Right atrium auricular region (tissue), 2 donors: ENCODE data around the gene LDB2. TPM values are rescaled to one million over a fixed set of nuclear protein-coding genes. Genes with fewer than 3 reads are reported as not detected.
A peak's percentile ranks its signal among the peaks of the same experiment; 100 is the strongest.

Experiments used
- DNase-seq: peaks from one replicate; pipeline ENCODE4 v3.0.0-alpha.2; 2019; ENCODE audit warnings: low spot score
- H3K27ac ChIP-seq, 2 donors: fragments of 200-600 bp; sonication (generic); 1 replicate in 1 of 2; 2 replicates in 1 of 2; pipeline ENCODE4 v1.5.1; 2016 to 2019
- H3K27me3 ChIP-seq, 2 donors: fragments of 200-600 bp; sonication (generic); one replicate each; pipeline versions ENCODE4 v1.5.1 to v1.6.0; 2017 to 2019
- H3K36me3 ChIP-seq: fragments of 200-600 bp; sonication (generic); one replicate; pipeline ENCODE4 v1.5.1; 2016
- H3K4me1 ChIP-seq, 2 donors: fragments of 200-600 bp; sonication (generic); one replicate each; pipeline versions ENCODE4 v1.5.1 to v1.6.0; 2017 to 2019
- H3K4me3 ChIP-seq, 2 donors: fragments of 200-600 bp; sonication (generic); 1 replicate in 1 of 2; 2 replicates in 1 of 2; pipeline ENCODE4 v1.5.1; 2017 to 2019; ENCODE audit warnings: mild to moderate bottlenecking in 1 of 2, moderate library complexity in 1 of 2
- H3K9me3 ChIP-seq, 2 donors: fragments of 200-600 bp; sonication (generic); one replicate each; pipeline ENCODE4 v1.5.1; 2019
- CTCF ChIP-seq, 2 donors: fragments of 200-600 bp; sonication (generic); IDR thresholded peaks; one replicate each; pipeline ENCODE4 v1.5.1; 2019; ENCODE audit warnings: antibody characterized with exemption in 2 of 2
- total RNA-seq, 2 donors: library from RNA; depleted of rRNA; stranded (reverse); fragments of >200 nt; gene quantifications; one replicate each; pipeline ENCODE4 v1.1.0, GENCODE V29; 2016

Gene LDB2
- total RNA-seq, 2 donors from 2014 or later, result 35.2 to 64.4 TPM

GRCh38 chr4:16521156-16521915 is 377.1 kb downstream of the LDB2 start:
- H3K27ac ChIP-seq, result no peak overlapping the region
- H3K4me1 ChIP-seq, result peaks cover 0 to 18% of the 10 kb centered on the region in 2 donors
- no peaks in the 10 kb centered on the region for H3K36me3 ChIP-seq
- H3K27me3 ChIP-seq, result no peaks in the 10 kb centered on the region
- no peaks in the 10 kb centered on the region for H3K9me3 ChIP-seq
- TF ChIP-seq CTCF (IDR thresholded peaks at IDR 0.05), result no peak
- no peak overlapping the region for H3K4me3 ChIP-seq
- no peak for DNase-seq

- H3K9me3 ChIP-seq, result no peaks in the 10 kb centered on the region
- H3K27me3 ChIP-seq, result no peaks in the 10 kb centered on the region
- H3K27ac ChIP-seq, result no peak overlapping the region
- DNase-seq, result peak; percentile 71
- peak in 1 of 2 donors; percentile 61 for TF ChIP-seq CTCF (IDR thresholded peaks at IDR 0.05)
- H3K36me3 ChIP-seq, result no peaks in the 10 kb centered on the region
- no peak overlapping the region for H3K4me3 ChIP-seq
- peaks cover 0 to 18% of the 10 kb centered on the region in 2 donors for H3K4me1 ChIP-seq
These were observed 381.5 kb downstream of the LDB2 start for GRCh38 chr4:16516796-16517439.

GRCh38 chr4:16513876-16514275 is 384.6 kb downstream of the LDB2 start:
- H3K4me3 ChIP-seq, result no peak overlapping the region
- H3K9me3 ChIP-seq, result peaks cover 0 to 11% of the 10 kb centered on the region in 2 donors
- DNase-seq, result no peak
- no peak overlapping the region for H3K27ac ChIP-seq
- no peaks in the 10 kb centered on the region for H3K27me3 ChIP-seq
- peaks cover 0 to 9% of the 10 kb centered on the region in 2 donors for H3K4me1 ChIP-seq
- no peaks in the 10 kb centered on the region for H3K36me3 ChIP-seq
- TF ChIP-seq CTCF (IDR thresholded peaks at IDR 0.05), result no peak

GRCh38 chr4:16508968-16509367 is 389.5 kb downstream of the LDB2 start:
- no peak for DNase-seq
- no peak overlapping the region for H3K27ac ChIP-seq
- H3K4me1 ChIP-seq, result no peaks in the 10 kb centered on the region
- H3K4me3 ChIP-seq, result no peak overlapping the region
- H3K27me3 ChIP-seq, result no peaks in the 10 kb centered on the region
- peaks cover 0 to 14% of the 10 kb centered on the region in 2 donors for H3K9me3 ChIP-seq
- TF ChIP-seq CTCF (IDR thresholded peaks at IDR 0.05), result no peak
- H3K36me3 ChIP-seq, result no peaks in the 10 kb centered on the region

DNA sequence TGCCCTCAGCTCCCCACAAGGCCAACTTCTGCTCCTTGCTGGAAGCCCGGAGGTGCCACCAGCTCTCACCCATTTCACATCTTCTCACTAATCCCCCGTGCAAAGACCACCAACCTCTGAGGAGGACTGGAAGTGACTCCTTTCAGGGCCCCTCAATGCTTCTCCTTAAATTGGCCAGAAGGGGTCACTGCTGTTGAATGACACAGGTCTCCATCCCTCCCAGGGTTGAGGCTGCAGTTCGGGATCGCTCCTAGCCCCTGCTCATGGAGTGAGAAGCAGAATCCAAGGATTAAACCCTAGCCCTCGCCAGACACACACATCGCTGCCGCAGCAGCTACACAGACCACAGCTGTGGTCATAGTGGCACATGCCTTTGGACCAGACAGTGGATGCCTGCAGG is 392.7 kb downstream of the LDB2 start:
- H3K36me3 ChIP-seq, result peaks cover 6% of the 10 kb centered on the region
- TF ChIP-seq CTCF (IDR thresholded peaks at IDR 0.05), result peak in 1 of 2 donors; percentile 49
- H3K27ac ChIP-seq, result no peak overlapping the region
- peaks cover 0 to 27% of the 10 kb centered on the region in 2 donors for H3K9me3 ChIP-seq
- H3K4me1 ChIP-seq, result no peaks in the 10 kb centered on the region
- H3K27me3 ChIP-seq, result no peaks in the 10 kb centered on the region
- no peak overlapping the region for H3K4me3 ChIP-seq
- DNase-seq, result no peak
